Measurements from ENCODE around the gene BNIP5. TPM values are rescaled to one million over a fixed set of nuclear protein-coding genes. Genes with fewer than 3 reads are reported as not detected.

Gene BNIP5
- total RNA-seq, 2 donors from 2014 or later: not detected

DNA sequence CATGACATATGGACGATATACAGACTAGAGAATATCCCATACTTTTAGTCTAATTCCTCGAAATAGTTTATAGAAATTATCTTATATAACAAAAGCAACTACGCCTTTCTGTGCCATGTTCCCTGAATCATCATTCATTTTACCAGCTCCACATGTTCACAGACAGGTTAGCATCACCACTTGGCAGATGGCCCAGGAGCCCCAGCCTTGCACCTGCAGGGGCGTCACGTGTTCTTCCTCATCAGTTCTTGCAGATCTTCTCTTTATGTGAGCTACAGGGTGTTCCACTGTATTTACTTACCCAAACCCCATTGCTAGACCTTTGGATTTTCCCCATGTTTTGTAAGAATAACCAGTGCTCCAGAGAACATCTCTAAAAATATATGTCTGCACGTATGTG, 12.6 kb upstream of the BNIP5 start:
- no peak for DNase-seq (ENCODE audit: low spot score)
- H3K27me3 ChIP-seq: no peaks in the 10 kb centered on the region
- H3K4me1 ChIP-seq: peaks cover 0 to 22% of the 10 kb centered on the region in 2 donors

DNA sequence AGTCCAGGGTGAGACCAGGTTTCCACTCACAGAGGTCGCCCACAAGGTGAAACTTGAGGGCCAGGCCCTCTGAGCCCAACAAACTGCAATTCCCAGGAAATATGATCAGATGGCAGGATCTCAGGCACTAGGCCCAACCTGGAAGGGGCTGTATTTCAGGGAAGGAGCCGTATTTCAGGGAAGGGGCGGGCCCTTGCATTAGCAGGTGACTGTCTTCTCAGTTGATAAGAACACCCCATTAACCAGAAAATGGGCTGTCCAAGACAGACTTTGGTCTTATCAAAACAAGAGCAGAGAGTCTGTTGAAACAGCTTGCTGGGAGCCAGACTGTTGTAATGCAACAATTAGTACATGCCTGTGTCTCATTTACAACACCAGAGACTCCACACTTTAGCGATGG, 10.9 kb upstream of the BNIP5 start:
- H3K36me3 ChIP-seq: no peaks in the 10 kb centered on the region
- H3K4me1 ChIP-seq: peaks cover 0 to 22% of the 10 kb centered on the region in 2 donors
- no peaks in the 10 kb centered on the region for H3K27me3 ChIP-seq
- no peak overlapping the region for H3K4me3 ChIP-seq
- H3K9me3 ChIP-seq: peaks cover 0 to 3% of the 10 kb centered on the region in 2 donors
- DNase-seq (ENCODE audit: low spot score): no peak
- TF ChIP-seq, protein P1, sequence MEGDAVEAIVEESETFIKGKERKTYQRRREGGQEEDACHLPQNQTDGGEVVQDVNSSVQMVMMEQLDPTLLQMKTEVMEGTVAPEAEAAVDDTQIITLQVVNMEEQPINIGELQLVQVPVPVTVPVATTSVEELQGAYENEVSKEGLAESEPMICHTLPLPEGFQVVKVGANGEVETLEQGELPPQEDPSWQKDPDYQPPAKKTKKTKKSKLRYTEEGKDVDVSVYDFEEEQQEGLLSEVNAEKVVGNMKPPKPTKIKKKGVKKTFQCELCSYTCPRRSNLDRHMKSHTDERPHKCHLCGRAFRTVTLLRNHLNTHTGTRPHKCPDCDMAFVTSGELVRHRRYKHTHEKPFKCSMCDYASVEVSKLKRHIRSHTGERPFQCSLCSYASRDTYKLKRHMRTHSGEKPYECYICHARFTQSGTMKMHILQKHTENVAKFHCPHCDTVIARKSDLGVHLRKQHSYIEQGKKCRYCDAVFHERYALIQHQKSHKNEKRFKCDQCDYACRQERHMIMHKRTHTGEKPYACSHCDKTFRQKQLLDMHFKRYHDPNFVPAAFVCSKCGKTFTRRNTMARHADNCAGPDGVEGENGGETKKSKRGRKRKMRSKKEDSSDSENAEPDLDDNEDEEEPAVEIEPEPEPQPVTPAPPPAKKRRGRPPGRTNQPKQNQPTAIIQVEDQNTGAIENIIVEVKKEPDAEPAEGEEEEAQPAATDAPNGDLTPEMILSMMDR (IDR thresholded peaks at IDR 0.05): no peak
- no peak overlapping the region for H3K27ac ChIP-seq

More for the DNA sequence above, 12.6 kb upstream of the BNIP5 start:
- H3K27ac ChIP-seq: no peak overlapping the region
- TF ChIP-seq, protein P1 (IDR thresholded peaks at IDR 0.05): no peak
- peaks cover 0 to 6% of the 10 kb centered on the region in 2 donors for H3K9me3 ChIP-seq
- no peaks in the 10 kb centered on the region for H3K36me3 ChIP-seq
- no peak overlapping the region for H3K4me3 ChIP-seq

DNA sequence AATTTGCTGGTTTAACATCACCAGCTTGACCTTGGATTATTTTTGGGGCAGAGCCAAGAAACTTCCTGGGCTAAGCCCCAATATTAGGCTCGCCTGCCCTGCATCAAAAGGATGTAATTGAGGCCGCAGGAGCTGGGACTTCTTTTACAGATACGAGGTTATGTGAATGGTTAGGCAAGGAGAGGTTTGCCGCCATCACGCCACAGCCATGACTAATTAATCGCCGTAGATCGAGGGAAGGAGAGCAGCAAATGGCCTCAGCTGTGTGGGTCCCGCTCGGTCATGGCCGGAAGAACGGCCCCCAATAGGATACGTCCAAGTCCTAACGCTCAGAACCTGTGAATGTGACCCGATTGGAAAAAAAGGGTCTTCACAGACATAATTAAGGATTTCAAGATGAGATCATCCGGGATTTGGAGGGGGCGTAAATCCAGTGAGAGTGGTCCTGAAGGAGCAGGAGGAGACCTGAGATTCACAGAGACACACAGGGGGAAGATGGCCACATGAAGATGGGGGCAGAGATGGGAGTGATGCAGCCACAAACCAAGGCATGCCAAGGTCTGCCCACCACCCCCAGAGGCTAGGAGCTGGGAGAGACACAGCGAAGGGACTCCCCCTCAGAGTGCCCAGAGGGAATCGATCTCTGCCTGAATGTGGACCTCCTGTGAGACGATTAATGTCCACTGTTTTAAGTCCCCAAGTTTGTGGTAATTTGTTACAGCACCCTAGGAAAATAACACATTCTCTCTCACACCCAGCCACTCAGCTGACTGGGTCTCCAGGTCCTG, 10.0 kb upstream of the BNIP5 start:
- H3K9me3 ChIP-seq: no peaks in the 10 kb centered on the region
- TF ChIP-seq, protein P1 (IDR thresholded peaks at IDR 0.05): no peak
- H3K4me1 ChIP-seq: peaks cover 0 to 22% of the 10 kb centered on the region in 2 donors
- H3K27me3 ChIP-seq: no peaks in the 10 kb centered on the region
- no peak overlapping the region for H3K4me3 ChIP-seq
- H3K27ac ChIP-seq: no peak overlapping the region
- DNase-seq (ENCODE audit: low spot score): no peak
- no peaks in the 10 kb centered on the region for H3K36me3 ChIP-seq

DNA sequence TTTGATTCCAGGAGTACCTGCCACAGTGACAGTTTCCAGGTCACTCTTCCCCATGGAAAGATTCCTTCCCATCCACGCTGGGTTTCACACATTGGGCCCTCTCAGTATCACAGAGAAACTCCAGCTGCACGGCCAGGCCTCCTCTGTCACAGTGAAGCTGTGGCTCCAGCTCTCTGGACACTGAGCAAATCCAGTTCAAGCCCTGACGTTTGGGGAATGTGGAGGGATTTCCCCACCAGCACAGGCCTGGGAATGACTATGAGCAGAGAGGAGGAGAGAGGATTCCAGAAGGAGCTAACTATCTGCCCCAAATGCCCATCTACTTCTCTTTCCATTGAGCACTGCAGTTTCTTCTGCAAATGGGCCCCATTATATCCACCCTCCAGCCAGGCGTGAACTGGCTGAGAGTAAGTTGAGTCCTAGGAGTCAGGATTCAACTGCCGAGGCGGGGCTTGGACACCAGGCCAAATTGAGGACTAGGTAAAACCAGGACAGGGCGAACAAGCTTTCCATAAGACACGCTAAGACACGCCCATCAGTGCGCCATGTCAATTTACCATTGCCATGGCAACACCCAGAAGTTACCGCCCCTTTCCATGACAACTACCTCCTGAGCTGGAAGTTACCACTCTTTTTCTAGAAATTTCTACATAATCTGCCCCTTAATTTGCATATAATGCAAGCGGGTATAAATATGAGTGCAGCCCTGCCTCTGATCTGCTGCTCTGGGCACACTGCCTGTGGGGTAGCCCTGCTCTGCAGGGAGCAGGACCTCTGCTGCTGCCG, 9.2 kb upstream of the BNIP5 start:
- peaks cover 0 to 21% of the 10 kb centered on the region in 2 donors for H3K4me1 ChIP-seq
- H3K9me3 ChIP-seq: no peaks in the 10 kb centered on the region
- DNase-seq (ENCODE audit: low spot score): no peak
- H3K36me3 ChIP-seq: no peaks in the 10 kb centered on the region
- H3K27ac ChIP-seq: no peak overlapping the region
- H3K4me3 ChIP-seq: no peak overlapping the region
- TF ChIP-seq, protein P1 (IDR thresholded peaks at IDR 0.05): no peak
- H3K27me3 ChIP-seq: no peaks in the 10 kb centered on the region

DNA sequence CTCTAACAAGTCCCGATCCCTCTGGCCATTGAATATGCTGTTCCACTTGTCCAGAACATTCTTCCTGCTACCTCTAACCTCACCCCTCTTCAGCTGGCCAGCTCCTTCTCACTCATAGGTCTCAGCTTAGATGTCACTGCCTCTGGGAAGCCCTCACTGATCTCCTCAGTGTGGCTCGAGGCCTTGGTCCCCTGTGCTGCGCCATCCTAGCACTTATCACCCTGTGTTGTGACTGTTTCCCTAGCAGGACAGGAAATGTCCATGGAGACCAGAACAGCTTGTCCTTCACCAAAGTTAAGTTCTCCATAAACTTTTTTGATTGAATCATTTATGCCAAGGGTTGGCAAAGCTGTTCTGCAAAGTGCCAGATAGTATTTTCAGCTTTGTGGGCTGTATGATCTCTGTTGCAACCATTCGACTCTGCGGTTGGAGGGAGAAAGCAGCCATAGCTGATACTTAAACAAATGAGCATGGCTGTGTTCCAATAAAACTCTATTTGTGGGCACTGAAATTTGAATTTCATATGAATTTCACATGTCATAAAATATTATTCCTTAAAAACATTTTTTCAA, 6.5 kb upstream of the BNIP5 start:
- H3K4me3 ChIP-seq: no peak overlapping the region
- DNase-seq (ENCODE audit: low spot score): no peak
- peaks cover 0 to 12% of the 10 kb centered on the region in 2 donors for H3K4me1 ChIP-seq
- H3K27me3 ChIP-seq: no peaks in the 10 kb centered on the region
- TF ChIP-seq, protein P1 (IDR thresholded peaks at IDR 0.05): no peak
- no peaks in the 10 kb centered on the region for H3K9me3 ChIP-seq
- no peaks in the 10 kb centered on the region for H3K36me3 ChIP-seq
- H3K27ac ChIP-seq: no peak overlapping the region
